Keratinocyte (primary cell): ENCODE measurements around the gene RNF150. TPM values are rescaled to one million over a fixed set of nuclear protein-coding genes. Genes with fewer than 3 reads are reported as not detected.

ENCODE experiments used
- DNase-seq: peaks from one replicate; pipeline ENCODE4 v3.0.0-alpha.2; 2011; ENCODE audit warnings: low read depth, missing footprints, low spot score
- FAIRE-seq: peaks from 2 replicates; lab custom pipeline; 2011; peaks lifted over from hg19 to GRCh38; lab: Jason Lieb, UNC
- H2AFZ ChIP-seq: 2 replicates; pipeline ENCODE4 v1.6.0; 2012; ENCODE audit warnings: low read length, control low read depth, inconsistent platforms; ENCODE audit not compliant: control insufficient read depth
- H3K27ac ChIP-seq: 2 replicates; pipeline ENCODE4 v1.5.1; 2011; ENCODE audit warnings: low read length; ENCODE audit not compliant: control insufficient read depth, insufficient read depth
- H3K27me3 ChIP-seq: 3 replicates; pipeline ENCODE4 v1.6.0; 2011; ENCODE audit warnings: low read length; ENCODE audit not compliant: control insufficient read depth, insufficient read depth; ENCODE audit errors: extremely low read depth
- H3K36me3 ChIP-seq, 2 experiments: 2 replicates in 1 of 2; 3 replicates in 1 of 2; pipeline ENCODE4 v1.5.1; 2011; ENCODE audit warnings: low read length in 2 of 2, mild to moderate bottlenecking in 1 of 2; ENCODE audit not compliant: control insufficient read depth in 2 of 2, insufficient read depth in 2 of 2; ENCODE audit errors: extremely low read depth in 1 of 2
- H3K4me1 ChIP-seq: 3 replicates; pipeline ENCODE4 v1.5.1; 2011; ENCODE audit warnings: low read length; ENCODE audit not compliant: control insufficient read depth, insufficient read depth; ENCODE audit errors: extremely low read depth
- H3K4me2 ChIP-seq: 3 replicates; pipeline ENCODE4 v1.6.0; 2011; ENCODE audit warnings: low read depth, low read length; ENCODE audit not compliant: control insufficient read depth, insufficient read depth; ENCODE audit errors: extremely low read depth
- H3K4me3 ChIP-seq, 3 experiments: fragments of 200-600 bp in 1 of 3; sonication (generic) in 1 of 3; 2 replicates in 2 of 3; 3 replicates in 1 of 3; pipeline ENCODE4 v1.5.1; 2011 to 2016; ENCODE audit warnings: low read length in 3 of 3, mild to moderate bottlenecking in 3 of 3, control low read depth in 2 of 3, inconsistent platforms in 1 of 3, low read depth in 1 of 3, mixed read lengths in 1 of 3, mixed run types in 1 of 3, moderate library complexity in 1 of 3; ENCODE audit not compliant: control insufficient read depth in 2 of 3, insufficient read depth in 2 of 3; ENCODE audit errors: extremely low read depth in 1 of 3
- H3K79me2 ChIP-seq: 2 replicates; pipeline ENCODE4 v1.6.0; 2012; ENCODE audit warnings: low read length; ENCODE audit not compliant: control insufficient read depth, insufficient read depth
- H3K9ac ChIP-seq: 3 replicates; pipeline ENCODE4 v1.6.0; 2011; ENCODE audit warnings: low read length; ENCODE audit not compliant: control insufficient read depth, insufficient read depth; ENCODE audit errors: extremely low read depth
- H3K9me1 ChIP-seq: 3 replicates; pipeline ENCODE4 v1.6.0; 2011; ENCODE audit warnings: low read length; ENCODE audit not compliant: control insufficient read depth, insufficient read depth; ENCODE audit errors: extremely low read depth
- H3K9me3 ChIP-seq: 2 replicates; pipeline ENCODE4 v1.5.1; 2012; ENCODE audit warnings: low read depth, low read length; ENCODE audit not compliant: control insufficient read depth
- H4K20me1 ChIP-seq: 3 replicates; pipeline ENCODE4 v1.6.0; 2011; ENCODE audit warnings: low read length; ENCODE audit not compliant: control insufficient read depth, insufficient read depth; ENCODE audit errors: extremely low read depth
- EZH2 ChIP-seq: IDR thresholded peaks from one replicate; pipeline ENCODE4 v1.6.1; 2012; ENCODE audit warnings: inconsistent platforms, mild to moderate bottlenecking, low read length, moderate library complexity
- dilution Hi-C: fragments of 300-500 bp; cut with MboI; formaldehyde crosslinking; loops from one replicate; pipeline ENCODE4 v1.7.0; 2020; ENCODE audit warnings: low sequenced_read_pairs; ENCODE audit not compliant: extremely low pct_ligation_motif_present
- polyA plus RNA-seq, 5 experiments: library from polyadenylated mRNA; depleted of rRNA in 3 of 5; stranded (reverse) in 3 of 5; stranded (forward) in 1 of 5; unstranded in 1 of 5; fragments of >200 nt; gene quantifications; 1 replicate in 1 of 5; 2 replicates in 3 of 5; 3 replicates in 1 of 5; pipeline versions ENCODE4 v1.2.1 to v1.2.3, GENCODE V29; 2011 to 2012; ENCODE audit warnings: missing spikeins in 2 of 5, low read depth in 1 of 5, low replicate concordance in 1 of 5
- TF ChIP-seq, protein P1 (sequence below), 3 experiments: IDR thresholded peaks in 1 of 3; conservative IDR thresholded peaks in 1 of 3; optimal IDR thresholded peaks in 1 of 3; 2 replicates in 2 of 3; 3 replicates in 1 of 3; pipeline versions ENCODE3 to v1.5.1; 2011; ENCODE audit warnings: low read length in 3 of 3, mild to moderate bottlenecking in 3 of 3, moderate library complexity in 2 of 3, control low read depth in 1 of 3, inconsistent platforms in 1 of 3; ENCODE audit not compliant: insufficient read depth in 2 of 3; ENCODE audit errors: extremely low read depth in 1 of 3

Gene RNF150
- polyA plus RNA-seq, 1 donor (not counting 4 experiments of a cell fraction or from before 2014, with no cell fraction given), result 0.18 TPM

DNA sequence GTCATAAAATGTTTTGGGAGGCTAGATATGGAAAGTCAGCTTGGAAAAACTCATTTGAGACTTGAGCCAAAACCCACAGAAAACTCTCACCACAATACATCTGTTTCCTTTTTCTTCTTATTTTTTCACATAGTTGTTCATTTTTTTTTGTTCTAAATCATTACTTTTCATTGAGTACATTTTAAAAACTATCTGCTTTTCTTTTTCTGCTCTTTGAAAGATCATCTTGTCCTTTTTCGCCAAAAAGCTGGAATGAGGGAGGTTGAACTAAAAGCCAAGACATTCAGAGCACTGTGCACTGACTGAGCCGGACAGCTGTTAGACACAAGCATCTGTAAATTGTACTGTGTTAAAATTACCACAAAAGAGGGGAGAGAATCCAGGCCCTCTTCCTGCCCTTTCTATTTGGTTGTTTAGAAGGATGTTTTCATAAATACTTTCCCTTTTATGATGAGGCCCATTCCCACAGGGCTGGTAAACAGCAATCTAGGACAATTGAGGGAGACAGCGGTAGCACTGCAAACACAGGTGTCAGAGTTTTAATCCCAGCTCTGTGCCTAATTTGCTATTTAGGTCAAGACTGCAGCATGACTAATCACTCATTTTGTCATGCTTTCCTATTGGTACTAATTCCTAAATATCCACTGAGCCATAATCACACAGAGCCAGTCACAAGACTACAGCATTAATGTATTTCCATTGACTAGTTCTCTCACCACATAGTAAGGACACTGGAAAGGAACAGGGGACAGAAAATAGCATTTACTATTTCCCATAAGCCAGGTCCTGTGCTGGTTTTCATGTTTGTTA lies 7.3 kb upstream of the RNF150 start:
- no peaks in the 10 kb centered on the region for H3K27me3 ChIP-seq
- no peak overlapping the region for H3K9ac ChIP-seq
- H3K9me3 ChIP-seq, result no peaks in the 10 kb centered on the region
- H3K4me3 ChIP-seq, result no peak overlapping the region
- H3K4me1 ChIP-seq, result no peaks in the 10 kb centered on the region
- no peaks in the 10 kb centered on the region for H4K20me1 ChIP-seq
- H3K27ac ChIP-seq, result no peak overlapping the region
- DNase-seq, result no peak
- H3K4me2 ChIP-seq, result no peak overlapping the region
- dilution Hi-C loops, result loop anchor here (25.0 kb wide), 1 partner anchor 253 kb away; no protein-coding TSS in a partner anchor
- no peak overlapping the region for H2AFZ ChIP-seq
- FAIRE-seq, result no peak
- TF ChIP-seq, protein P1, sequence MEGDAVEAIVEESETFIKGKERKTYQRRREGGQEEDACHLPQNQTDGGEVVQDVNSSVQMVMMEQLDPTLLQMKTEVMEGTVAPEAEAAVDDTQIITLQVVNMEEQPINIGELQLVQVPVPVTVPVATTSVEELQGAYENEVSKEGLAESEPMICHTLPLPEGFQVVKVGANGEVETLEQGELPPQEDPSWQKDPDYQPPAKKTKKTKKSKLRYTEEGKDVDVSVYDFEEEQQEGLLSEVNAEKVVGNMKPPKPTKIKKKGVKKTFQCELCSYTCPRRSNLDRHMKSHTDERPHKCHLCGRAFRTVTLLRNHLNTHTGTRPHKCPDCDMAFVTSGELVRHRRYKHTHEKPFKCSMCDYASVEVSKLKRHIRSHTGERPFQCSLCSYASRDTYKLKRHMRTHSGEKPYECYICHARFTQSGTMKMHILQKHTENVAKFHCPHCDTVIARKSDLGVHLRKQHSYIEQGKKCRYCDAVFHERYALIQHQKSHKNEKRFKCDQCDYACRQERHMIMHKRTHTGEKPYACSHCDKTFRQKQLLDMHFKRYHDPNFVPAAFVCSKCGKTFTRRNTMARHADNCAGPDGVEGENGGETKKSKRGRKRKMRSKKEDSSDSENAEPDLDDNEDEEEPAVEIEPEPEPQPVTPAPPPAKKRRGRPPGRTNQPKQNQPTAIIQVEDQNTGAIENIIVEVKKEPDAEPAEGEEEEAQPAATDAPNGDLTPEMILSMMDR (optimal IDR thresholded peaks at IDR 0.05 in 1 of 3, IDR thresholded peaks at IDR 0.05 in 1 of 3, conservative IDR thresholded peaks at IDR 0.05 in 1 of 3; ENCODE audit: extremely low read depth in 1 of 3, insufficient read depth in 2 of 3, low read length in 3 of 3), result no peak
- TF ChIP-seq EZH2, result no peak
- H3K36me3 ChIP-seq, result no peaks in the 10 kb centered on the region
- H3K79me2 ChIP-seq, result no peaks in the 10 kb centered on the region
- no peaks in the 10 kb centered on the region for H3K9me1 ChIP-seq

DNA sequence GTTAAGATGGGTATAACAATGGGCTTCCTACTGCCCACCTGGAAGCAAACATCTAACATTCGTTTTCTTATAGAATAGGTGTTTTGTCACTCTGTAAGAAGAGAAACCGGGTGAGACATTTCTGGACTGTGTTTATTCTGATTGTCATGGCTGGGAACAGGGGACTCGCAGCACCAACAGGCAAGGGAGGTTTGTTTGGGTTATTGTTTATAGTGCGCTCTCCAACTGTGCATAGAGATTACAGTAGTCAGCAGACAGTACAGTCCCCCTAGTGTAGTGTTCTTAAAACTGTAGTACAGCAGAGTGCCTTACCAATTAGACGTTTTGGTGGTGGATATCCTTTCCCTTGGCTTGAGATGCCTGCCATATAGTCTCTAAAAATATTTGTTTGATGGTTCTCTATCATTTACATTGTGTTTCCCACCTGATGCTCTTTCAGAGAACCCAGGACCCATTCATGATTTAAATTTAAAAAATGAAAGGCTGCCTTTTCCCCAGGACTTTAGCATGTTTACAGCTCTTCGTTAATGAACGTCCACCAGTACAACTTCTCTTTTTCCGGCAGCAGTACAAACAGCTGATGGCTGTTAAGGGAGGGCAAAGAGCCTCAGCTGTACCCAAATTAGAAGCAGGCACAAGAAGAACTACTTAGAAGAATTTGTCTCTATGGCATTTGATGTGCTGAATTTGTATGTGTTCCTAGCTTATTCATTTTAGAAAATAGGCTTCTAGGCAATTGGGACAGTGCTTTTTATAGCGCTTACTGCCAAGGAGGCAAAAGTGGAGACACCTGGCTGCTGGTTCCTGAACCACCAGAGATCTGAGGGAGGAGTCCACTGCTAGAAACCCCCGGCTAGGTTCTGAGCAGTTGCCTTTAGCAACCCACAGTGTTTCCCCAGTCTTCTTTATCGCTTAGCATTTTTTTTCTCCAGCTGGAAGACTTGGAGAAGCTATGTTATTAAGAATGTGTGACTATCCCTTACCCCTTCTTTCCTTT lies 1.0 kb upstream of the RNF150 start:
- Histone ChIP-seq H3K79me2 (no peaks in the 10 kb centered on the region), H3K9me3 (no peaks in the 10 kb centered on the region), H3K36me3 (no peaks in the 10 kb centered on the region), H3K27me3 (peaks cover 28% of the 10 kb centered on the region), H3K9me1 (no peaks in the 10 kb centered on the region), H3K4me1 (peaks cover 3% of the 10 kb centered on the region), H2AFZ (no peak overlapping the region), H3K4me2 (no peak overlapping the region), H3K27ac (no peak overlapping the region), H3K9ac (no peak overlapping the region), H3K4me3 (no peak overlapping the region), H4K20me1 (no peaks in the 10 kb centered on the region)
- no peak for FAIRE-seq
- dilution Hi-C loops, result loop anchor here (25.0 kb wide), 1 partner anchor 247 kb away; no protein-coding TSS in a partner anchor
- DNase-seq, result no peak
- TF ChIP-seq EZH2, result no peak
- TF ChIP-seq, protein P1 (optimal IDR thresholded peaks at IDR 0.05 in 1 of 3, IDR thresholded peaks at IDR 0.05 in 1 of 3, conservative IDR thresholded peaks at IDR 0.05 in 1 of 3; ENCODE audit: extremely low read depth in 1 of 3, insufficient read depth in 2 of 3, low read length in 3 of 3), result no peak
